AG10803 (cell line): ENCODE measurements around the gene RINL.
"Not testable (repeated sequence)": the region's sequence is repeated elsewhere in the genome, so short reads cannot be mapped to it uniquely, and the experiment has no call there.

Experiments used
- DNase-seq: peaks from one replicate; pipeline ENCODE4 v3.0.0; 2010; ENCODE audit warnings: low read depth
- H3K4me3 ChIP-seq: 2 replicates; pipeline ENCODE4 v1.5.1; 2011; ENCODE audit warnings: mild to moderate bottlenecking, low read length, control low read depth
- CTCF ChIP-seq: conservative IDR thresholded peaks from 2 replicates; pipeline ENCODE4 v1.5.1; 2011; ENCODE audit warnings: mild to moderate bottlenecking, low read length, control low read depth, inconsistent platforms

The RINL gene

GRCh38 chr19:38894968-38895367 is 16.9 kb upstream of the RINL start:
- DNase-seq = no peak
- H3K4me3 ChIP-seq = no peak overlapping the region

GRCh38 chr19:38893341-38893771 is 15.3 kb upstream of the RINL start:
- H3K4me3 ChIP-seq = no peak overlapping the region

More at GRCh38 chr19:38894968-38895367, 16.9 kb upstream of the RINL start:
- no peak for TF ChIP-seq CTCF

GRCh38 chr19:38892841-38893240 is 14.8 kb upstream of the RINL start:
- H3K4me3 ChIP-seq = no peak overlapping the region
- DNase-seq = no peak
- no peak for TF ChIP-seq CTCF

More at GRCh38 chr19:38893341-38893771, 15.3 kb upstream of the RINL start:
- TF ChIP-seq CTCF = no peak
- no peak for DNase-seq

GRCh38 chr19:38891771-38892170 is 13.7 kb upstream of the RINL start:
- H3K4me3 ChIP-seq = no peak overlapping the region
- no peak for DNase-seq
- TF ChIP-seq CTCF = no peak

GRCh38 chr19:38890686-38891085 is 12.6 kb upstream of the RINL start:
- no peak for DNase-seq
- TF ChIP-seq CTCF = no peak

GRCh38 chr19:38889803-38890202 is 11.7 kb upstream of the RINL start:
- no peak for TF ChIP-seq CTCF
- DNase-seq = no peak
- H3K4me3 ChIP-seq = no peak overlapping the region

More at GRCh38 chr19:38890686-38891085, 12.6 kb upstream of the RINL start:
- H3K4me3 ChIP-seq = no peak overlapping the region

- no peak overlapping the region for H3K4me3 ChIP-seq
- no peak for TF ChIP-seq CTCF
- no peak for DNase-seq
Observed at GRCh38 chr19:38888876-38889275, 10.8 kb upstream of the RINL start.

GRCh38 chr19:38884691-38885090 is 6.6 kb upstream of the RINL start:
- DNase-seq, H3K4me3 ChIP-seq: not testable (repeated sequence)
